ENCODE data around the gene KDM7A. TPM values are rescaled to one million over a fixed set of nuclear protein-coding genes. Genes with fewer than 3 reads are reported as not detected.

Gene KDM7A
- polyA plus RNA-seq, 1 of the 3 experiments (the other 2 are of a cell fraction) = 0.94 TPM

- TF ChIP-seq RAD21 (IDR thresholded peaks at IDR 0.05; ENCODE audit: low read length) = no peak
- TF ChIP-seq MXI1 (IDR thresholded peaks at IDR 0.05; ENCODE audit: low read depth, low read length) = no peak
- TF ChIP-seq USF1 (IDR thresholded peaks at IDR 0.05; ENCODE audit: borderline replicate concordance, low read depth) = no peak
- no peak for TF ChIP-seq EZH2phosphoT487 (IDR thresholded peaks at IDR 0.05; ENCODE audit: borderline replicate concordance, low read depth)
- TF ChIP-seq FOSL2 (IDR thresholded peaks at IDR 0.05; ENCODE audit: borderline replicate concordance, low read depth) = no peak
- TF ChIP-seq NFIC (IDR thresholded peaks at IDR 0.05; ENCODE audit: borderline replicate concordance) = no peak
- no peak for TF ChIP-seq NRF1 (IDR thresholded peaks at IDR 0.05; ENCODE audit: low read depth, low read length)
- no peak for TF ChIP-seq YY1 (IDR thresholded peaks at IDR 0.05; ENCODE audit: low read depth)
- no peak for TF ChIP-seq JUND (IDR thresholded peaks at IDR 0.05)
Measured at GRCh38 chr7:140067052-140067451, 109.7 kb downstream of the KDM7A start (continued).

GRCh38 chr7:140062528-140063299 lies 114.1 kb downstream of the KDM7A start, which contains the start of gene PARP12:
Gene PARP12 (minus strand): TSS chr7:140062951. CDS start chr7:140062847, 104 bp downstream.
- Histone ChIP-seq H3K4me1 (ENCODE audit: control insufficient read depth in 1 of 2, insufficient read depth in 2 of 2, low read depth in 1 of 2, low read length in 1 of 2) (peaks cover 18 to 34% of the 10 kb centered on the region in 2 experiments), H3K36me3 (replicated peaks in 1 of 2; ENCODE audit: control insufficient read depth in 1 of 2, insufficient read depth in 2 of 2, low read length in 1 of 2) (no peaks in the 10 kb centered on the region), H3K9ac (peak within 1 kb of the TSS; percentile 67), H2AFZ (ENCODE audit: low read depth) (peak within 1 kb of the TSS; percentile 95), H4K20me1 (ENCODE audit: insufficient read depth) (no peaks in the 10 kb centered on the region), H3K79me2 (ENCODE audit: insufficient read depth) (0 out of 2 replicates have a peak, but pooled peaks cover 5% of the 10 kb centered on the region), H3K4me3 (ENCODE audit: low read depth in 2 of 2, low read length in 1 of 2) (peak within 1 kb of the TSS; percentile 56 to 70), H3K27ac (ENCODE audit: low read depth in 2 of 2, low read length in 1 of 2) (peak within 1 kb of the TSS; percentile 9 to 45; a peak in 3 of 4 replicates), H3K9me3 (peaks cover 16% of the 10 kb centered on the region), H3F3A (replicated peaks; ENCODE audit: insufficient read depth) (peaks cover 20% of the 10 kb centered on the region), H3K9me2 (no peaks in the 10 kb centered on the region), H3K4me2 (peak within 1 kb of the TSS; percentile 76), H3K27me3 (ENCODE audit: insufficient read depth) (no peaks in the 10 kb centered on the region)
- ChIA-PET CTCF (interaction anchor here (0.9 to 1.7 kb wide), 3 partner anchors 14 to 94 kb away, joined by 3 to 4 read pairs (median 4); no protein-coding TSS in a partner anchor), POLR2A (interaction anchor here (0.5 to 1.2 kb wide), 2 partner anchors 14 to 18 kb away, joined by 4 read pairs; no protein-coding TSS in a partner anchor)
- DNase-seq = peak; percentile 93
- whole genome bisulfite sequencing (ENCODE audit: low lambda C conversion rate) = 17% methylated on average over 58 of the region's 106 CpGs
- TF ChIP-seq FOXJ3 (CRISPR knock-in tag; IDR thresholded peaks at IDR 0.05) (no peak), TAF1 (IDR thresholded peaks at IDR 0.05; ENCODE audit: borderline replicate concordance, low read depth, low read length) (peak; percentile 56; the same call in 1 of the 2 replicates), RXRA (IDR thresholded peaks at IDR 0.05; ENCODE audit: borderline replicate concordance, low read depth) (no peak), ZBTB33 (IDR thresholded peaks at IDR 0.05; ENCODE audit: borderline replicate concordance, low read depth) (0 out of 2 replicates have a peak, but pooled peaks have one; percentile 16), RAD21 (IDR thresholded peaks at IDR 0.05; ENCODE audit: low read length) (no peak), ELF1 (IDR thresholded peaks at IDR 0.05) (peak; percentile 29; the same call in 1 of the 2 replicates), FOXM1 (IDR thresholded peaks at IDR 0.05; ENCODE audit: low read depth) (no peak), REST (IDR thresholded peaks at IDR 0.05; ENCODE audit: low read depth, low read length) (0 out of 2 replicates have a peak, but pooled peaks have one; percentile 12), IRF3 (IDR thresholded peaks at IDR 0.05; ENCODE audit: low read depth, low read length) (no peak), GABPA (IDR thresholded peaks at IDR 0.05; ENCODE audit: low read depth) (no peak), MXI1 (IDR thresholded peaks at IDR 0.05; ENCODE audit: low read depth, low read length) (peak; percentile 54; the same call in 1 of the 2 replicates), EP300 (IDR thresholded peaks at IDR 0.05; ENCODE audit: borderline replicate concordance in 1 of 2, low read depth in 1 of 2, low read length in 1 of 2) (no peak), RCOR1 (IDR thresholded peaks at IDR 0.05; ENCODE audit: low read length) (no peak), CHD2 (IDR thresholded peaks at IDR 0.05; ENCODE audit: low read length, partially characterized antibody) (no peak), USF2 (IDR thresholded peaks at IDR 0.05; ENCODE audit: borderline replicate concordance, low read depth, low read length) (no peak)
